Measurements from ENCODE around the gene ACY1.

The ACY1 gene

GRCh38 chr3:52019352-52020080, 36.2 kb downstream of the ACY1 start:
- TF ChIP-seq CTCF (IDR thresholded peaks at IDR 0.05; ENCODE audit: insufficient read depth, low read length, missing control alignments), result no peak
- no peak overlapping the region for H3K4me3 ChIP-seq (ENCODE audit: low read depth, low read length)
- ChIA-PET POLR2A (no interaction called here), CTCF (interaction anchor here (1.1 to 1.4 kb wide), 2 partner anchors 17 to 37 kb away, joined by 3 read pairs; partner anchors contain the start of gene DUSP7)
- no peak for DNase-seq (ENCODE audit: low read depth, low spot score)

GRCh38 chr3:52020796-52021195, 37.5 kb downstream of the ACY1 start:
- ChIA-PET POLR2A (no interaction called here), CTCF (interaction anchor here (1.1 to 3.0 kb wide), 6 partner anchors 11 to 124 kb away, joined by 3 to 14 read pairs (median 5); no protein-coding TSS in a partner anchor)
- TF ChIP-seq CTCF (IDR thresholded peaks at IDR 0.05; ENCODE audit: insufficient read depth, low read length, missing control alignments), result no peak
- H3K4me3 ChIP-seq (ENCODE audit: low read depth, low read length), result no peak overlapping the region
- DNase-seq (ENCODE audit: low read depth, low spot score), result no peak

- H3K4me3 ChIP-seq (ENCODE audit: low read depth, low read length), result no peak overlapping the region
- ChIA-PET CTCF (interaction anchor here (0.6 to 3.1 kb wide), 20 partner anchors 8 to 123 kb away, joined by 3 to 21 read pairs (median 4); partner anchors contain the start of gene DUSP7), POLR2A (interaction anchor here (1.0 to 1.4 kb wide), 3 partner anchors 16 to 25 kb away, joined by 3 to 4 read pairs (median 4); no protein-coding TSS in a partner anchor)
- TF ChIP-seq CTCF (IDR thresholded peaks at IDR 0.05; ENCODE audit: insufficient read depth, low read length, missing control alignments), result no peak
- DNase-seq (ENCODE audit: low read depth, low spot score), result no peak
Observed at GRCh38 chr3:52021489-52022268, 38.3 kb downstream of the ACY1 start.

GRCh38 chr3:52022323-52023100, 39.2 kb downstream of the ACY1 start:
- H3K4me3 ChIP-seq (ENCODE audit: low read depth, low read length), result no peak overlapping the region
- ChIA-PET POLR2A (interaction anchor here (0.6 to 1.6 kb wide), 5 partner anchors 17 to 27 kb away, joined by 3 to 6 read pairs (median 4); partner anchors contain the start of gene RPL29), CTCF (interaction anchor here (0.6 to 3.1 kb wide), 21 partner anchors 9 to 231 kb away, joined by 3 to 21 read pairs (median 4); partner anchors contain the start of genes ABHD14B and DUSP7)
- no peak for TF ChIP-seq CTCF (IDR thresholded peaks at IDR 0.05; ENCODE audit: insufficient read depth, low read length, missing control alignments)
- DNase-seq (ENCODE audit: low read depth, low spot score), result no peak

- no peak for DNase-seq (ENCODE audit: low read depth, low spot score)
- H3K4me3 ChIP-seq (ENCODE audit: low read depth, low read length), result no peak overlapping the region
- no peak for TF ChIP-seq CTCF (IDR thresholded peaks at IDR 0.05; ENCODE audit: insufficient read depth, low read length, missing control alignments)
- CTCF ChIA-PET, result interaction anchor here (0.6 to 3.1 kb wide), 18 partner anchors 8 to 230 kb away, joined by 3 to 21 read pairs (median 4); partner anchors contain the start of genes ABHD14B and DUSP7
- POLR2A ChIA-PET, result interaction anchor here (0.6 to 1.6 kb wide), 4 partner anchors 17 to 27 kb away, joined by 3 to 6 read pairs (median 4); partner anchors contain the start of gene RPL29
Observed at GRCh38 chr3:52023101-52023770, 39.9 kb downstream of the ACY1 start.

Measured in AG04449 (cell line).